Spleen (tissue), 7 donors: ENCODE results near the gene EML2.

Experiments used
- CTCF ChIP-seq, 11 experiments: fragments of 200-600 bp in 7 of 11; fragments of 450-650 bp in 4 of 11; sonication (generic) in 4 of 11; IDR thresholded peaks in 8 of 11; conservative IDR thresholded peaks in 3 of 11; 1 replicate in 7 of 11; 2 replicates in 4 of 11; pipeline versions ENCODE4 v1.4.0 to v1.8.0; 2016 to 2021; ENCODE audit warnings: antibody characterized with exemption in 11 of 11, inconsistent platforms in 4 of 11, mild to moderate bottlenecking in 1 of 11
- POLR2A ChIP-seq, 3 donors: fragments of 450-650 bp; IDR thresholded peaks; one replicate each; pipeline ENCODE4 v1.5.1; 2017; ENCODE audit warnings: antibody characterized with exemption in 3 of 3, mild to moderate bottlenecking in 1 of 3
- POLR2AphosphoS5 ChIP-seq, 3 donors: sonication (generic); formaldehyde crosslinking; IDR thresholded peaks; one replicate each; pipeline ENCODE4 v1.5.1; 2017; ENCODE audit warnings: antibody characterized with exemption in 3 of 3
- donor health status: DM: no; HTN: no; CAD: no; lungs with moderate emphysema.
- donor health status: DM: no; HTN: no; CAD: no.
- donor health status: DM: no; HTN: no; CAD: no.

GRCh38 chr19:45591004-45591637, 48.1 kb downstream of the EML2 start:
- peak in 1 of 3 donors; percentile 53 for TF ChIP-seq POLR2AphosphoS5 (IDR thresholded peaks at IDR 0.05)
- TF ChIP-seq CTCF (IDR thresholded peaks at IDR 0.05 in 8 of 11, conservative IDR thresholded peaks at IDR 0.05 in 3 of 11): peak in 7 of 11 experiments; percentile 13 to 44 (median 29)
- TF ChIP-seq POLR2A (IDR thresholded peaks at IDR 0.05): no peak
